HG03196 (cell line): Measurements from ENCODE around the gene TAF7L.
"Not testable (repeated sequence)": the region's sequence is repeated elsewhere in the genome, so short reads cannot be mapped to it uniquely, and the experiment has no call there.

Experiments used
- ATAC-seq: cut with Tn5 transposase; IDR thresholded peaks from one replicate; pipeline ENCODE4 v1.9.1; 2021; ENCODE audit not compliant: unreplicated experiment

The TAF7L gene, protein sequence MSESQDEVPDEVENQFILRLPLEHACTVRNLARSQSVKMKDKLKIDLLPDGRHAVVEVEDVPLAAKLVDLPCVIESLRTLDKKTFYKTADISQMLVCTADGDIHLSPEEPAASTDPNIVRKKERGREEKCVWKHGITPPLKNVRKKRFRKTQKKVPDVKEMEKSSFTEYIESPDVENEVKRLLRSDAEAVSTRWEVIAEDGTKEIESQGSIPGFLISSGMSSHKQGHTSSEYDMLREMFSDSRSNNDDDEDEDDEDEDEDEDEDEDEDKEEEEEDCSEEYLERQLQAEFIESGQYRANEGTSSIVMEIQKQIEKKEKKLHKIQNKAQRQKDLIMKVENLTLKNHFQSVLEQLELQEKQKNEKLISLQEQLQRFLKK

DNA sequence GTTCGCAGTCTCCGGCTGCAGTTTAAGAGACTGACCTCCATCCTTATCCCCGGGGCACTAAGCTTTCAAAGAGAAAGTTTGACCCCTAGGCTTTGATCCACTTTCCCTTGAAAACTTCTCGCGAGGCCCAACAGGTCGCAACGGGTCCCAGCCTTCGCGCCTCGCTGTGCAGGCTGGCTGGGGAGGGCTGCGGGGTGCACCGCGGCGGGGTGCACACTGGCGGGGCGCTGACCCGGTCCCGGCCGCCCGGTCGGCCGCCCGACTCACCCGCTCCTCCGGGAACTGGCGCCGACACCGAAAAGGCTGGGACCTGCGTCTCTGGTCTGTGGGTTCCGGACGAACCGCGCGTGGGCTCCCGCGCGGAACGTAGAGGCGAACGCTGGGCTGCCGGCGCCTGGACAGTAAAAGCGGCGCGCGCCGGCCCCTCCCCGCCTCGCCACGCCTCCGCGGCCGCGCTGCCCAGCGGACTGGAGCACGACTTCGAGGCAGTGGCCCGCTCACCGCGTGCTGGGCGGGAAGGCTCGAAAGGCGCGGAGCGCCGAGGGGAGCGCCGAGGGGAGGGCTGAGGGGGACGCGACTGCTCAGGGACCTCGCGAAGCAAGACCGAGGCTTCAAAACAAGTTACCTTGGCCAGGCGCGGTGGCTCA is at the start of gene TAF7L:
TSS of gene TAF7L (minus strand) at position 378 of the 647 bp plus-strand sequence. CDS start 3,791 bp downstream, outside the sequence.
- ATAC-seq: no peak

DNA sequence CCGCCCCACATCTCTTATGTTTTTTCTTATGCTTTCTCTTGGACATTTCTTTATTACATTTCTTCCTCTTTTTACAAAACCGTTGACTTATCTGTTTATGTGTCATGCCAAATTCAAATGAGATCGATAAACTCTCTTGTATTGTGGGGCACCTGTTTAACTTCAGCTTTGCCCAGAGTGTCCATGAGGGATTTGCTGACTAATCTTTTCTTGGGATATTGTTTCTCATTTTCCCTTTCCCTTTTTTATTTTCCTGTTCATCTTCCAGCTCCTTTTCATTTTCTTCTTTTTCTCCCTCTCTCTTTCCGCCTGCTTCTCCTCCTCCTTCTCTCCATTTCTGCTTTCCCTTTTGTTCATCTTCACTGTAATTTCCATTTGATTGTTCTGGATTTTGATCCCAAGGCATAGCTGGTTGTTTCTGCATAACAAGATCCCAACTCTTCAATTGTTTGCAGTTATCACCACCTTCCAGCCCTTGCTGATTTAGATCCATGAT is 46.7 kb upstream of the TAF7L start:
- no peak for ATAC-seq

DNA sequence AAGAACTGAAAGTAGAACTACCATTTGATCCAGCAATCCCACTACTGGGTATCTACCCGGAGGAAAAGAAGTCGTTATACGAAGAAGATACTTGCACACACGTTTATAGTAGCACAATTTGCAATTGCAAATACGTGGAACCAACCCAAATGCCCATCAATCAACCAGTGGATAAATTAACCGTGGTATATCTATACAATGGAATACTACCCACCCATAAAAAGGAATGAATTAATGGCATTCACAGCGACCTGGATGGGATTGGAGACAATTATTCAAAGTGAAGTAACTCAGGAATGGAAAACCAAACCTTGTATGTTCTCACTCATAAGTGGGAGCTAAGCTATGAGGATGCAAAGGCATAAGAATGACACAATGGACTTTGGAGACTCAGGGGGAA is 43.2 kb upstream of the TAF7L start:
- not testable (repeated sequence) for ATAC-seq

DNA sequence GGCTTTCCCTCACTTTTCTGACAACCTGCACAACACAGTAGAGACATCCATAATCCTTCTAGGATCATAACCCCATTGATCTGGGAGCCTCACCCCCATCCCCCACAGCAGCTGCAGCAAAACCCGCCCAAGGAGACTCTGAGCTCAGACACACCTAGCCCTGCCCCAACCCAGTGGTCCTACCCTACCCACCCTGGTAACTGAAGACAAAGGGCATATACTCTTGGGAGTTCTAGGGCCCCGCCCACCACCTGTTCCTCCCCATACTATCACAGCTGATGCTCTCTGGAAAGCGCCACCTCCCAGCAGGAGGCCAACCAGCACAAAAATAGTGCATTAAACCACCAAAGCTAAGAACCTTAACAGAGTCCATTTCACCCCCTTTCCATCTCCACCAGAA is 35.5 kb upstream of the TAF7L start:
- not testable (repeated sequence) for ATAC-seq

DNA sequence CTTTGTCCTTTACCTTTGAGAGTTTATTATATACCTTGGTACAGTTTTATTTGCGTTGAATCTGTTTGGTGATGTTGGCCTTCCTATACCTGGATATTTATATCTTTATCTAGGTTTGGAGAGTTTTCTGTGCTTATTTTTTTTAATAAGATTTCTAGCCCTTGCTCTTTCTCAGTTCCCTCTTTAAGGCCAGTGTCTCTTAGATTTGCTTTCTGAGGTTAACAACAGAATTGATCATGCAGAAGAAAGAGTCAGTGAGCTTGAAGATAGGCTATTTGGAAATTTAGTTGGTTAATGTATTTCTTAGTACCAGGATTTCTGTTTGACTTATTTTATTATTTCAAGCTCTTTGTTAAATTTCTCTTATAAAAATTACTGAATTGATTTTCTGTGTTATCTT is 12.7 kb upstream of the TAF7L start:
- no peak for ATAC-seq

DNA sequence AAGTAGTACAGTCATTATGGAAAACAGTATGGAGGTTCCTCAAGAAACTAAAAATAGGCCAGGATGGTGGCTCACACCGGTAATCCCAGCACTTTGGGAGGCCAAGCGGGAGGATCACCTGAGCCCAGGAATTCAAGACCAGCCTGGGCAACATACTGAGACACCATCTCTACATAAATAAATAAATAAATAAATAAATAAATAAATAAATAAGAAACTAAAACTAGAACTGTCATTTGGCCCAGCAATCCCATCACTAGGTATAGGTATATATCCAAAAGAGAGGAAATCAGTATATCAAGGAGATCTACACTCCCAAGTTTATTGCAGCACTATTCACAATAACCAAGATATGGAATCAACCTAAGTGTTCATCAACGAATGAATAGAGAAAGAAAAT is 4.5 kb upstream of the TAF7L start:
- not testable (repeated sequence) for ATAC-seq

DNA sequence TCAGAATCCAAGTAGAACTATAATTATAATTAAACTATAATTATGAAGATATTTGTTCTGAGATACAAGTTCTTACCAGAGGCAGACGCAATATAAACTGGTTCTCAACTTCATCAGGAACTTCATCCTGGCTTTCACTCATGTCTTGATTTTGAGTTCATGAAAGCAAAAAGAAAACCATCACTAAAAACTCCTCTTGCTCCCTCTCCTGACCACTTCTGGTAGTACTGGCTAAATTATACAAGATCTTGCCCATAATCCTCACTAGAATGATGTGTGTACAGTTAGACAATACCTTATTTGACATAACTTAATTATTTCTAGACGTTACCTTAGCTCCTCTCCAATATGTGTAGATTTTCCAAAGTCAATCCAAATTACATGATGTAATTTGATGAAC is 3.7 kb downstream of the TAF7L start:
- no peak for ATAC-seq

DNA sequence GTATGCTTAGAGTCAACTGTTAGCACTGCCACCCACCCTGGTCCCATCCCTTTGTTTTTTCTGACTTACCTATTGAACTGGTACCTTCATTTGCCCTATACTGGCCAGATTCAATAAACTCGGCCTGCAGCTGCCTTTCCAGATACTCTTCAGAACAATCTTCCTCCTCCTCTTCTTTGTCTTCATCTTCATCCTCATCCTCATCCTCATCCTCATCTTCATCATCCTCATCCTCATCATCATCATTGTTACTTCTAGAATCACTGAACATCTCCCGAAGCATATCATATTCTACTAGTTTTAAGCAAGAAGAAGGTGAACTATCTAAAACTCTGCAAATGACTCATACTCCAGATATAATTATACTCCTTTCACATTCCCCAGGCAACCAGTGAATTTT is 14.9 kb downstream of the TAF7L start:
- no peak for ATAC-seq

DNA sequence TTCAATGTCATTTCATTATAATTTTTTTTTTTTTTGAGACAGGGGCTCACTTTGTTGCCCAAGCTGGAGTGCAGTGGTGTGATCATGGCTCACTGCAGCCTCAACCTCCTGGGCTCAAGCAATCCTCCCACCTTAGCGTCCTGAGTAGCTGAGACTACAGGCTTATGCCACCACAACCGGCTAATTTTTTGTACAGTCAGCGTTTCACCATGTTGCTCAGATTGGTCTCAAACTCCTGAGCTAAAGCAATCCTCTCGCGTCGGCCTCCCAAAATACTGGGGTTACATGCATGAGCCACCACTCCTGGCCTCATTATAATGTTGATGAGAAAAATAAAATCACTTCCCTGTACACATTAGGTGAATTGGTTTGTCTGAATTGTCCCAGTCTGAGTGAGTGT is 16.9 kb downstream of the TAF7L start:
- no peak for ATAC-seq

DNA sequence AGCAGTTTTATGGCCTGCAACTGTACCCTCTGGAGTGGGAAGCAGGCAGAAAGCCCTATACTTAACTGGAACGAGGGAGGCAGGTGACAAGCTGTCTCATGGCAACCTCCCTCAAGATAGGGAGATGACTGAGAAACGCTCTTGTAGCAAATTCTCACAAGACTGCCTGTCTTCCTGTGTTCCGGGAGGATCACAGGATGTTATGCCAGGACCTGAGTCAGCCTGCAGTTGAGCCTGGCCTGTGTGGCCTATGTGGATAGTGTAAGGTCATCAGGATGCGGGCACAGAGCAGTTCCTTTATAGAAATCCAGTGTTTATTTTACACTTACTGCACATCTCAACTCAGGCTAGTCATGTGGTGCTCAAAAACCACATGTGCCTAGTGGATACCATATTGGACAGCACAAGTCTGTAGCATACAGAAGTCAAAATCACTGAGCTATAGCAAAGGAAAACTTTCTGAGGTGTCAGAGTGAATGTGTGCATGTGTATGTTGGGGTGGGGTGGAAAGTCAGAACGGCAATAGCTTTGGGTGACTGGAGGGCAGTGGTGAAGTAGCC is 25.2 kb downstream of the TAF7L start:
- ATAC-seq: no peak

DNA sequence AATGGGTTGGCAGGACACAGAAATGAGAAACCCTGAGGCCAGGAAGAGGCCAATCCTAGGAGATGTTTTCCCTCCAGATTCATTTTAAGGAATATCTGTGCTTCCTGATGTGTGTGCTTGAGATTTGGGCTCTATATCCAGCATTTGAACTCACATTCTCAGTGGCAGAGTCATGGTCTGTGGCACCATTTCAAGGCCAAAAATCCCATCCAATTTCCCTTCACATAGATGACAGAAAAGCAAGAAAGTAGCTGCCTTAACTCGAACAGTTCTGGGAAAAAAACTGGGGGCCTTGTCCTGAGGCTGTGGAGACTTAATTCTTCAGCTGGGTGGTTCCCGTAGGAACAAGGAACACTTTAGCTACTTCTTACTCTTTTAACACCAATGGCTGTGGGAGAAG is 27.4 kb downstream of the TAF7L start:
- no peak for ATAC-seq

DNA sequence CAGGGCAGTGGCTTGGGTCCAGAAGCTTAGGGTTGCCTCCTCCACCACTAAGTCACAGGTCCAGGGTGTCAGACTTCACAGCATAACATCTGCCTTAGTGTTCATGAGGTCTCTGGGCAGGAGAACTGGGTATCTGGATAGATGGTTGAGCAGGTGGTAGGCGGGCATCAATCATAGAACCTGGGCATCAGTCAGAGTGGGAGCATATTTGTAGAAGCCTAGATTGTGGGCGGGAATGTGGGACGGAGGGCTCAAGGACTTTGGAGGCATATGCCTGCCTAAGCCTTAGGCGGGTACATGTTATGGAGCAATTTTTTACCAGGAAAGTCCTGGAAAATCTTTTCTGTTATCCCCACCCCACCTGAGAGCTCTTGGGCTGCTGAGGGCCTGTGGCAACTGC is 28.5 kb downstream of the TAF7L start:
- no peak for ATAC-seq

DNA sequence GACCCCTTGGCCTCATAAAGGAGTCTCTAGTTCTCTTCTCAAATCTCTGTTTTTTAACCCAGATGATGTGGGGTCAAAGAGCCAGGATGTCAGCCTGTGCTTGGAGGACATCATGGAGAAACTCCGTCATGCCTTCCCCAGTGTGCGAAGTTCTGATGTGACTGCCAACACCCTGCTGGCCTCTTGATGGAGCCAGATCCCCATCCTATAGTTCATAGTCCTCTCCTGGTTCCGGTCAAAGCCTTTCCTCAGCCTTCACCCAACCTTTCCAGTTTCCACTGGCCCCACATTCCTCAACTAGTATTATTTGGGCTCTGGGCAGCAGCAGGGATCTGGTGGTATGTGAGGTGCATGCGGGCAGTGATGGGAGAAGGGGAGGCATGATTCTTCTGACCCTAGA is 30.7 kb downstream of the TAF7L start:
- ATAC-seq: no peak

DNA sequence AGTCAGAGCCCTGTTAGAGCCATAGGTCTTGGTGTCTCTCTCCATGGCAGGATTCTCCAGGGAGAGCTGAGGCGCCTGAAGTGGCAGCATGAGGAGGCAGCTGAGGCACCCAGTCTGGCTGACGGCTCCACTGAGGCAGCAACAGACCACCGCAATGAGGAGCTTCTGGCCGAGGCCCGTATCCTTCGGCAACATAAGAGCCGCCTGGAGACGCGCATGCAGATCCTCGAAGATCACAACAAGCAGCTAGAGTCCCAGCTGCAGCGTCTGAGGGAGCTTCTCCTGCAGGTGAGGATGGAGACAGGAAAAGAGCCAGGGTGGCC is 32.9 kb downstream of the TAF7L start:
- ATAC-seq: no peak

DNA sequence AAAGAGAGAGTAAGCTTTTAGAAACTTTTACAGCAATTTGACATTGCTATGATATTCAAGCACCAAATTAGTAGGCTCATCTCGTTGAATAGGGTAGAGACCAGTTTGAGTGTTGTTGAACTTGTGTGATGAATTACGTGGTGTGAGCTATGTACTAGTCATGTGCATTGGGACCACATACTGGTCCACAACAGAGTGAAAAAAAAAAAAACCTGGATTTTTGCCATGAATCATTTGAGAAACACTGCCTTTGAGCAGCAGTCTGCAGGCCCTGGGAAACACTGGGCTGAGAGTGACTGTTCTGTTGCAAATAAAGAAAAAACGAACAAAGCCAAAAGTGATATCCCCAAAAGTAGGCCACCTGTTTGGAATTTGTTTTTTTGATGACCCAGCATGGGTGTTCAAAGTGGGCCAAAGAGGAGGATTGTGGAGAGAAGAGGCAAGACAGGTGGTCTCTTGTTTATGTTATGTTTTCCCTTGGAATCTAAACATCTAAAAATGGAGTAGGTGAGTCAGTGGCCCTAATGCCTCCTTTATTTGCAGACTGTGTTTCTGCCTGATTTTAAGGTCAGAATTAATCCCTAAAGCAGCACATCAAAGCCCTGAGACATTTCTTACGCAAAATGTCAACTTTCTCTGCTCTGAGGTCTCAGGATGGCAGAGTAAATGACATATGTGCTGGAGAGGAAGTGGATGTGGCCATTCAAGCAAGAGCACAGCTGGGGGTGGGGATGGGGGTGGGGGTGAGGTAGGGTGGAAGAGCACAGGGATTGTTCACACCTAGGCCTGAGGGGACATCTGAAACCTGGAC is 33.5 kb downstream of the TAF7L start:
- ATAC-seq: no peak

DNA sequence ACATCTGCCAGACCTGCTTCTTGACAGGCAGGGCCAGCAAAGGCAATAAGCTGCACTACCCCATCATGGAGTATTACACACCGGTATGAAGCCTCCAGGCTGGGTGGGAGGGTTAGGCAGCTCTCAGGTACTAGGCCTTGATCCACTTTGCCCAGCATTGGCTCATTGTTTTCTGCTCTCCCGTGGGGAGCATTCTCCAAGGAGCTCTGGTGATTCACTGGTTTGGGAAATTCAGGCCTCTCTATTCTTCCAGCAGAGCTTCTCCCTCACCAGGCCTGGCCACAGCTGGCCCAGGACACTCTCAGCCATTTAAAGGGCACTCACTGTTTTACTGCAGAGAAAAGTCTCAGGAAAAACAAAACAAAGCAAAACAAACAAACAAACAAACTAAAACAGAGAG is 38.5 kb downstream of the TAF7L start:
- no peak for ATAC-seq

DNA sequence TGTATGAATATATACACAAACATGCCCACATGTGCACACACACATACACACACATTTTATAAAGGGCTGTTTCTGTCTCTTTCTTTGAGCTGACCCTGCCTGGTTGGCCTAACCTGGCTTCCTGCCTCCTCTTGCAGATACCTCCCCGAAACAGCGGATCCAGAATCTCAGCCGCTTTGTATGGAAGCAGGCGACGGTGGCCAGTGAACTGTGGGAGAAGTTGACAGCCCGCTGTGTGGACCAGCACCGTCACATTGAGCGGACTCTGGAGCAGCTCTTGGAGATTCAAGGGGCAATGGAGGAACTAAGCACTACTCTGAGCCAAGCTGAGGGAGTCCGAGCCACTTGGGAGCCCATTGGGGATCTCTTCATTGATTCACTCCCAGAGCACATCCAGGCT is 49.6 kb downstream of the TAF7L start:
- no peak for ATAC-seq

DNA sequence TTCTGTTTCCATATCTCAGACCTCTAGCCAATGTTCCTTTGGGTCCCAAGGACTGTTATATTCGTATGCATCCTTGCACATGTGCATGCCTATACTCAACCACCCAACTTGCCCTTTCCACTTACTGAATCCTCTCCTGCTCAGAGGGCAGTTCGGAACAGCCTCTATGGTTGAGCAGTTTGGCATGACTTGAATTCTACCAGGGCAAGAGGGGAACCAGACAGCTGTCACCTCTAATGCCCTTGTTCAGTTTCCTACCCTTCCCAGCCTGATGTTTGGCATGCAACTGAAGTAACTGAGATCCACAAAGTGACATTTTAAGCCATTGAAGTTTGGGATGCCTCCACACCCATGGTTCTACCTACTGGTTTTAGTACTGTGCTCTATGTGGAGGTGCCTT is 54.1 kb downstream of the TAF7L start:
- ATAC-seq: no peak

DNA sequence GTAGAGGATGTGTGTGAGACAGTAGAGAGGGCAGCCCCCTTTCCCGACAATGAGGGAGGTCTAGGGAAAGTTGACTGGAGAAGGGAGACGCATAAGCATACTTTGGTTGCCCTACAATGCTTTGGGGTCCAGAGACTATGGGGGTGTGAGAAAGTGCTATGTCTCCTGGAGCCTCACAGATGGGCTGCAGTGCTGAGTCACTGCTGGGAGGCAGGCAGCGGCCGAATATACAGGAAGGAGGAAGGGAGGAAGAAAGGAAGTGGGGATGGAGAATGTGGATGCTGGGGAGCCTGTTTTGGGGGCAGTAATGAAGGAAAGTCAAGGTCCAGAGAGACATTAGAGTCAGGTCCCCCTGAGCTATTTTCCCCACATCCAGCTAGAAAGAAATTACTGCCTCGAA is 58.8 kb downstream of the TAF7L start:
- ATAC-seq: no peak

DNA sequence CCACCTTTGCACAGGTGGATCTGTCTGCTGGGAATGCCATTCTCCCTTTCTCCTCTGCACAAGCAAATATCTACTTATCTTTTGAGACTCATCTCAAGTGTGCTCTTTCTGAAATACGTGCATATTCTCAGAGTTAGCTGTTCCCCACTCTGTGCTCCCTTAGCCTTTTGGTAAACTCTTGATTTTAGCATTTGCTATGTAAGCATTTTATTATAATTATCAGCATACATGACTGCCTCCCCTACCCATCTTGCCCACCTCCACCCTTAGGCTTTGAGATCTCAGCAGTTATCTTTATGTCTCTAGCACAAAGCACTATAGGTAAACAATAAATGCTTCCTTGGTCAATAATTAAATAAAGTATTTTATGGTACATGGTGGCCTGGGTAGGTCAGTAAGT is 60.1 kb downstream of the TAF7L start:
- no peak for ATAC-seq

DNA sequence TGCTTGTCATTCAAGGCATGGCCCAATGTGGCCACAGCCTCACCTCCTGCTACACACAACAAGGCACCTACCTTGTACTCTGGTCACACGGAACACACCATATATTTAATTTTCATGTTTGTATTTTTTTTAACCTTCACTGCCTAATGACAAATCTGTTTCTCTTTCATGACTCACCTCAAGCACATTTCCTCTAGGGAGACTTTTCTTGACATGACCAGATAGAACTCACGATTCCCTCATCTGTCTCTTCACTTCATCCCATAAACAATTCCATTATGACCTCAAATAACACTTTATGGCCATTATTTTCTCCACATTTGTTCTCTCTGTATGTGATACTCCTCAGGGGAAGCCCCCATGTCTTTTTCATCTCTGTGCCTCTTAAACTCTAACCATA is 60.5 kb downstream of the TAF7L start:
- ATAC-seq: no peak

DNA sequence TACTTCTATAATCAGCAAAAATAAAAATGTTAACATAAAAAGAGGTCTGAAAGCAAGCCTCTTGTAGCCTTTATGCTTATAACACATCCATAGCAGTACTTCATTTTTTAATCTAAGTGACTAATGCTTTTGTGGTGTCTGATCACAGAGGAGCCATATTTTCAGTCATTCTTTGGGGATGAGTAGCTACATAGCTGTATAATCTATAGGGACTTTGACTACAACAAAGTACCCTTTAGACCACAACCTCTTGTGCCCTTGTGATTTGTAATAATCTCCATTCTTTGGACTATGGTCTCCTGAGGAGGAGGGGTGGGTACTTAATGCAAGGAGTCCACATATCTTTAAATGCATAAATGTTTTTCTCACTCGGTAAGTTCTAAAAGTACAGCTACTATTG is 62.0 kb downstream of the TAF7L start:
- ATAC-seq: no peak
